BLaER1 (cell line): ENCODE measurements around the gene APOE.

Experiments
- H3K27ac ChIP-seq: shearing (Covaris generic); formaldehyde crosslinking; 2 replicates; pipeline ENCODE4 v1.8.1; 2022
- H3K27me3 ChIP-seq: shearing (Covaris generic); formaldehyde crosslinking; 2 replicates; pipeline ENCODE4 v1.8.1; 2022
- H3K36me3 ChIP-seq: shearing (Covaris generic); formaldehyde crosslinking; 2 replicates; pipeline ENCODE4 v1.8.1; 2022
- H3K4me1 ChIP-seq: shearing (Covaris generic); formaldehyde crosslinking; 2 replicates; pipeline ENCODE4 v1.8.1; 2022
- H3K4me2 ChIP-seq: shearing (Covaris generic); formaldehyde crosslinking; 2 replicates; pipeline ENCODE4 v1.8.1; 2022
- H3K4me3 ChIP-seq: shearing (Covaris generic); formaldehyde crosslinking; 2 replicates; pipeline ENCODE4 v1.8.1; 2022
- H3K9ac ChIP-seq: shearing (Covaris generic); formaldehyde crosslinking; 2 replicates; pipeline ENCODE4 v1.8.1; 2022
- H3K9me3 ChIP-seq: shearing (Covaris generic); formaldehyde crosslinking; 2 replicates; pipeline ENCODE4 v1.8.1; 2022
- H4K20me1 ChIP-seq: shearing (Covaris generic); formaldehyde crosslinking; 2 replicates; pipeline ENCODE4 v1.8.1; 2022
- Cebpa-rat ChIP-seq: shearing (Covaris generic); IDR thresholded peaks from 2 replicates; pipeline ENCODE4 v1.8.1; 2022

The APOE gene

GRCh38 chr19:44927746-44928145 is 22.1 kb downstream of the APOE start:
- no peaks in the 10 kb centered on the region for H4K20me1 ChIP-seq
- no peaks in the 10 kb centered on the region for H3K36me3 ChIP-seq
- H3K27me3 ChIP-seq: no peaks in the 10 kb centered on the region
- H3K27ac ChIP-seq: no peak overlapping the region
- H3K9ac ChIP-seq: no peak overlapping the region
- H3K9me3 ChIP-seq: no peaks in the 10 kb centered on the region
- peak overlapping the region; percentile 86 for H3K4me2 ChIP-seq
- no peak; the same call in 1 of the 2 replicates for TF ChIP-seq Cebpa-rat
- peaks cover 51% of the 10 kb centered on the region for H3K4me1 ChIP-seq
- no peak overlapping the region for H3K4me3 ChIP-seq

- TF ChIP-seq Cebpa-rat: no peak
- Histone ChIP-seq H3K27ac (no peak overlapping the region), H3K36me3 (no peaks in the 10 kb centered on the region), H3K9me3 (no peaks in the 10 kb centered on the region), H3K9ac (no peak overlapping the region), H3K4me3 (no peak overlapping the region), H4K20me1 (no peaks in the 10 kb centered on the region), H3K27me3 (no peaks in the 10 kb centered on the region), H3K4me1 (peaks cover 43% of the 10 kb centered on the region), H3K4me2 (no peak overlapping the region)
Observed at GRCh38 chr19:44930088-44930487, 24.5 kb downstream of the APOE start.

- Histone ChIP-seq H3K9me3 (no peaks in the 10 kb centered on the region), H3K27me3 (no peaks in the 10 kb centered on the region), H3K27ac (no peak overlapping the region), H4K20me1 (no peaks in the 10 kb centered on the region), H3K4me2 (no peak overlapping the region), H3K4me3 (no peak overlapping the region), H3K9ac (no peak overlapping the region), H3K4me1 (peaks cover 28% of the 10 kb centered on the region), H3K36me3 (no peaks in the 10 kb centered on the region)
- TF ChIP-seq Cebpa-rat: no peak
Observed at GRCh38 chr19:44931541-44931940, 25.9 kb downstream of the APOE start.

DNA sequence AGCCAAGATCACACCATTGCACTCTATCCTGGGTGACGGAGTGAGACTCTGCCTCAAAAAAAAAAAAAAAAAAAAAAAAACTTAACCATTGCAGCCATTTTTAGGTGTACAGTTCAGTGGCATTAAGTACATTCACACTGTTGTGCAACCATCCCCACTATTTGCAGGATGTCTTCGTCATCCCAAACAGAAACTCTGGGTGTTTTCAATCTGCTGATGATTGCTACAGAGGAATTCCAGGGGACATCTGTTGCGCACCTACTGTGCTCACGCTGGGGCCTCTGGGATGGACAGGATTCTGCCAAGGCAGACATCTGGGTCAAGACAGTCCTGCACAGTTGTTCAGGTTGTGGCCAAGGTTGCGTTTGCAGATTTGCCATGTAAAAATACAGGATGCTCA is 34.1 kb downstream of the APOE start:
- Histone ChIP-seq H3K4me2 (peak overlapping the region; percentile 35; the same call in 1 of the 2 replicates), H3K4me1 (peaks cover 51% of the 10 kb centered on the region), H4K20me1 (no peaks in the 10 kb centered on the region), H3K27ac (no peak overlapping the region), H3K4me3 (no peak overlapping the region), H3K9me3 (no peaks in the 10 kb centered on the region), H3K36me3 (no peaks in the 10 kb centered on the region), H3K27me3 (no peaks in the 10 kb centered on the region), H3K9ac (no peak overlapping the region)
- TF ChIP-seq Cebpa-rat: 0 out of 2 replicates have a peak, but pooled peaks have one; percentile 12

- H4K20me1 ChIP-seq: no peaks in the 10 kb centered on the region
- no peaks in the 10 kb centered on the region for H3K36me3 ChIP-seq
- no peaks in the 10 kb centered on the region for H3K27me3 ChIP-seq
- H3K27ac ChIP-seq: 0 out of 2 replicates have a peak within 1 kb of the TSS, but pooled peaks have one; percentile 26
- no peak within 1 kb of the TSS for H3K9ac ChIP-seq
- no peak for TF ChIP-seq Cebpa-rat
- peaks cover 52% of the 10 kb centered on the region for H3K4me1 ChIP-seq
- no peak within 1 kb of the TSS for H3K4me3 ChIP-seq
- H3K4me2 ChIP-seq: peak within 1 kb of the TSS; percentile 46
- H3K9me3 ChIP-seq: no peaks in the 10 kb centered on the region
Observed at GRCh38 chr19:44942067-44942571, 36.5 kb downstream of the APOE start, which contains the start of gene APOC4. Gene APOC4 (plus strand): TSS chr19:44942237. CDS start chr19:44942278, 41 bp downstream.

DNA sequence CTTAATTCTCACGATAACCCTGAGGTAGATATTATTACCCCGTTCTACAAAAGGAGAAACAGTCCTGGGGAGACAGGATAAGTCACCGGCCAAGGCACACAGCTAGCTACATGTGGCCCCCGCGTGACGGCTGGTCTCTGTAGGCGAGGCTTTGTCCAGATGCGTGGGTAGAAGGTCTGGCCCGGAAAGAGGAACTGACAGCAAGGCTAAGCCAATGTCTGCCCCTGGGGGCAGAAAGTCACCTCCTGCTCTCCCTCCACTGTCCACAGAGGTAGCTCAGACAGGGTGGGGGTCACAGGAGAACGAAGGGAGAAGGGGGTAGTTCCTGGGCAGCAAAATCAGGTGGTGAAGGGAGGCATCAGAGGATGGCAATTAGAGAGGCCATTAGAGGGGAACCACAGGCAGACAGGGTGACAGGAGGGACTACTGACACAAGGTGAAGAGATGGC is 38.2 kb downstream of the APOE start:
- H3K4me1 ChIP-seq: peaks cover 59% of the 10 kb centered on the region
- H3K27ac ChIP-seq: peak overlapping the region; percentile 48; the same call in 1 of the 2 replicates
- no peaks in the 10 kb centered on the region for H3K36me3 ChIP-seq
- peak overlapping the region; percentile 46 for H3K4me2 ChIP-seq
- no peaks in the 10 kb centered on the region for H3K9me3 ChIP-seq
- H3K9ac ChIP-seq: 0 out of 2 replicates have a peak overlapping the region, but pooled peaks have one; percentile 3
- H3K27me3 ChIP-seq: no peaks in the 10 kb centered on the region
- H4K20me1 ChIP-seq: no peaks in the 10 kb centered on the region
- no peak overlapping the region for H3K4me3 ChIP-seq
- TF ChIP-seq Cebpa-rat: no peak

GRCh38 chr19:44947041-44947581 is 41.5 kb downstream of the APOE start:
- H3K27me3 ChIP-seq: no peaks in the 10 kb centered on the region
- no peak for TF ChIP-seq Cebpa-rat
- H3K9ac ChIP-seq: no peak overlapping the region
- H3K36me3 ChIP-seq: peaks cover 5% of the 10 kb centered on the region; the same call in 1 of the 2 replicates
- H3K4me1 ChIP-seq: peaks cover 42% of the 10 kb centered on the region
- no peaks in the 10 kb centered on the region for H3K9me3 ChIP-seq
- H3K4me3 ChIP-seq: no peak overlapping the region
- H4K20me1 ChIP-seq: no peaks in the 10 kb centered on the region
- H3K27ac ChIP-seq: no peak overlapping the region
- no peak overlapping the region for H3K4me2 ChIP-seq

DNA sequence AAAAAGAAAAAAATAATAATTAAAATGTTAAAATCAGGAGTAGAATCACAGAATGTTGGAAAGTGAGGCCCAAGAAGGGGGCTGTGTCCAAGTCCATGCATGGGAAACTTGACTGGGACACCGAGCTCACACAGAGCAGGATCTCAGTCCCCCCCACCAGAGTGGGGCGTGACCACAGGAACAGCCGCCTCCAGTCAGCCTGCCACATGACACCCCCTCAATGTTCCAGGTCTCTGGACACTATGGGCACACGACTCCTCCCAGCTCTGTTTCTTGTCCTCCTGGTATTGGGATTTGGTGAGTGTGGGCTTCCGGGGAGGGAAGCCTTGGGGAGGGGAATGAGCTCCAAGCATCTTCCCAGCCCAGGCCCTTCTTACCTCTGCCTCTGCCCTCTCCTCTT is 42.6 kb downstream of the APOE start:
- H3K4me1 ChIP-seq: peaks cover 31% of the 10 kb centered on the region
- H4K20me1 ChIP-seq: no peaks in the 10 kb centered on the region
- H3K27me3 ChIP-seq: no peaks in the 10 kb centered on the region
- TF ChIP-seq Cebpa-rat: no peak
- H3K27ac ChIP-seq: no peak overlapping the region
- H3K4me2 ChIP-seq: peak overlapping the region; percentile 64; the same call in 1 of the 2 replicates
- no peaks in the 10 kb centered on the region for H3K9me3 ChIP-seq
- H3K9ac ChIP-seq: no peak overlapping the region
- peaks cover 5% of the 10 kb centered on the region; the same call in 1 of the 2 replicates for H3K36me3 ChIP-seq
- no peak overlapping the region for H3K4me3 ChIP-seq

GRCh38 chr19:44948763-44949374 is 43.3 kb downstream of the APOE start:
- peak overlapping the region; percentile 65 for H3K27ac ChIP-seq
- peaks cover 5% of the 10 kb centered on the region; the same call in 1 of the 2 replicates for H3K36me3 ChIP-seq
- peaks cover 31% of the 10 kb centered on the region for H3K4me1 ChIP-seq
- no peaks in the 10 kb centered on the region for H4K20me1 ChIP-seq
- H3K27me3 ChIP-seq: no peaks in the 10 kb centered on the region
- no peak overlapping the region for H3K4me3 ChIP-seq
- peak overlapping the region; percentile 64 for H3K4me2 ChIP-seq
- TF ChIP-seq Cebpa-rat: no peak
- no peaks in the 10 kb centered on the region for H3K9me3 ChIP-seq
- peak overlapping the region; percentile 68 for H3K9ac ChIP-seq

DNA sequence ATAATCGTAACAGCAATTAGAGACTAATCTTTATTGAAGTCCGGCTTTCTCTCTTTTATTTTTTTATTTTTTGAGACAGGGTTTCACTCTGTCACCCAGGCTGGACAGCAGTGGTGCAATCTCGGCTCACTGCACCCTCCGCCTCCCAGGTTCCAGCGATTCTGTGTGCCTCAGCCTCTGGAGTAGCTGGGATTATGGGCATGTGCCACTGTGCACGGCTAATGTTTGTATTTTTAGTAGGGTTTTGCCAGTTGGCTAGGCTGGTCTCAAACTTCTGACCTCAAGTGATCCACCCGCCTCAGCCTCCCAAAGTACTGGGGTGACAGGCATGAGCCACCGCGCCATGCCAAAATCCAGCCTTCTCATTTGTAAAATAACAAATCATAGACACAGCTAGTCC is 44.0 kb downstream of the APOE start:
- H3K9me3 ChIP-seq: no peaks in the 10 kb centered on the region
- H4K20me1 ChIP-seq: no peaks in the 10 kb centered on the region
- H3K9ac ChIP-seq: peak overlapping the region; percentile 68
- TF ChIP-seq Cebpa-rat: no peak
- H3K27ac ChIP-seq: peak overlapping the region; percentile 65
- H3K4me2 ChIP-seq: peak overlapping the region; percentile 64
- no peak overlapping the region for H3K4me3 ChIP-seq
- H3K27me3 ChIP-seq: no peaks in the 10 kb centered on the region
- peaks cover 30% of the 10 kb centered on the region for H3K4me1 ChIP-seq
- H3K36me3 ChIP-seq: peaks cover 5% of the 10 kb centered on the region; the same call in 1 of the 2 replicates
